NCI-H2107 treated with DMSO at 0.1 percent for 48 hours (cell line): ENCODE measurements around the gene CAGE1.
"Not testable (repeated sequence)": the region's sequence is repeated elsewhere in the genome, so short reads cannot be mapped to it uniquely, and the experiment has no call there.

ENCODE experiments used
- DNase-seq: peaks from one replicate; lab custom pipeline; 2025; ENCODE audit not compliant: unreplicated experiment; lab: John Stamatoyannopoulos, UW

Gene CAGE1

GRCh38 chr6:7410851-7411250 lies 21.3 kb upstream of the CAGE1 start:
- DNase-seq, result no peak

GRCh38 chr6:7409740-7410139 lies 20.2 kb upstream of the CAGE1 start:
- no peak for DNase-seq

GRCh38 chr6:7406743-7407142 lies 17.2 kb upstream of the CAGE1 start:
- DNase-seq, result no peak

- DNase-seq, result no peak
Measured at GRCh38 chr6:7404546-7404945, 15.0 kb upstream of the CAGE1 start.

- DNase-seq, result no peak
Measured at GRCh38 chr6:7402716-7403115, 13.2 kb upstream of the CAGE1 start.

GRCh38 chr6:7401075-7401474 lies 11.5 kb upstream of the CAGE1 start:
- DNase-seq, result no peak

- no peak for DNase-seq
Measured at GRCh38 chr6:7392402-7392801, 2.9 kb upstream of the CAGE1 start.

- no peak for DNase-seq
Measured at GRCh38 chr6:7391151-7391550, 1.6 kb upstream of the CAGE1 start.

- DNase-seq, result no peak
Measured at GRCh38 chr6:7390226-7390878, 810 bp upstream of the CAGE1 start.

GRCh38 chr6:7389162-7389450 lies 436 bp downstream of the CAGE1 start:
- DNase-seq, result no peak

GRCh38 chr6:7381092-7381491 lies 8.4 kb downstream of the CAGE1 start:
- no peak for DNase-seq

- no peak for DNase-seq
Measured at GRCh38 chr6:7378740-7379139, 10.8 kb downstream of the CAGE1 start.

GRCh38 chr6:7377961-7378360 lies 11.6 kb downstream of the CAGE1 start:
- no peak for DNase-seq

- DNase-seq, result no peak
Measured at GRCh38 chr6:7373739-7374138, 15.8 kb downstream of the CAGE1 start.

GRCh38 chr6:7367408-7367807 lies 22.1 kb downstream of the CAGE1 start:
- DNase-seq, result no peak

GRCh38 chr6:7351916-7352315 lies 37.6 kb downstream of the CAGE1 start:
- not testable (repeated sequence) for DNase-seq

- DNase-seq, result not testable (repeated sequence)
Measured at GRCh38 chr6:7350591-7350990, 39.0 kb downstream of the CAGE1 start.

GRCh38 chr6:7347551-7347997 lies 42.0 kb downstream of the CAGE1 start:
- not testable (repeated sequence) for DNase-seq

- DNase-seq, result not testable (repeated sequence)
Measured at GRCh38 chr6:7344773-7345450, 44.6 kb downstream of the CAGE1 start.

GRCh38 chr6:7343546-7344475 lies 45.7 kb downstream of the CAGE1 start:
- DNase-seq, result no peak

GRCh38 chr6:7341989-7342742 lies 47.4 kb downstream of the CAGE1 start:
- no peak for DNase-seq
